GM15510 (cell line): Measurements from ENCODE around the gene TOMM6.

Experiments used
- POLR2A ChIP-seq: IDR thresholded peaks from 3 replicates; pipeline ENCODE4 v1.6.1; 2011; ENCODE audit warnings: borderline replicate concordance; ENCODE audit not compliant: insufficient read length; ENCODE audit errors: extremely low read depth

The TOMM6 gene

GRCh38 chr6:41791984-41792383 lies 4.5 kb downstream of the TOMM6 start:
- peak; percentile 17 for TF ChIP-seq POLR2A

- TF ChIP-seq POLR2A, result no peak
Observed at GRCh38 chr6:41796474-41796873, 9.0 kb downstream of the TOMM6 start.

DNA sequence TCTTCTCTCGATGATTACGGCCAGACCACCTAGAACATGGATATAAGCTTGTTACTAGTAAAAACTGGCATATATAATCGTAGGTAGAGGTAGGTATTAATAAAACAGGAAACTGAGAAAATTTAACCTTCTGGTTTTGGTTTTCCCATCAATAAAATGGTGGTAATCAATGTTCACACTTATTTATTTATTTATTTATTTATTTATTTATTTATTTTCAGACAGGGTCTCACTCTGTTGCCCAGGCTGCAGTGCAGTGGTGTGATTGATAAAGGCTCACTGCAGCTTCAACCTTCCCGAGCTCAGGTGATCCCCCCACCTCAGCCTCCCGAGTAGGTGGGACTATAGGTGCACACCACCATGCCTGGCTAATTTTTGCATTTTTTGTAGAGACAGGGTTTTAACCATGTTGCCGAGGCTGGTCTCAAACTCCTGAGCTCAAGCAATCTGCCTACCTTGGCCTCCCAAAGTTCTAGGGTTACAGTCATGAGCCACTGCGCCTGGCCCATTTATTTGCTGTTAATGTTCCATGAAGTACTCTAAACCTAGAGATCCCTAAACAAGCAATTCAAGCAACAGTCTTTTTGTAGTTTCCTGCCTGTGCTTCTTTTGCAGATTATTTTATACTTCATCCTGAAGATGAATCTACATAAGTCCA lies 11.5 kb downstream of the TOMM6 start:
- TF ChIP-seq POLR2A, result no peak

DNA sequence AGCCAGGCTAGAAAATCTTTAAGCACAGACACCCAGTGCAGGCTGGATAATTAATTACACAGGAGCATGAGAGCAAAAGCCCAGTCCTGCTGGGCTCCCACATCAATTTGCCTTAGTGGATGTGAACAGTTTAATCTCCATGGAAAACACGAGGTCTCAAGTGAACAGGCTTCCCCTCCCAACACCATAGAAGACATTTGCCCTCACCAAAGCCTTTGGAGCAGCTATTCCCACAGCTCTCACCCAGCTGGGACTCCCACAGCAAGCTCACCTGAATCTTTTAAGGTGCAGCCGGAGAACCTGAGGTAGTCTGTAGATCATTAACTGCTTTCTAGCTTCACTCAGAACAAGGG lies 12.0 kb downstream of the TOMM6 start:
- no peak for TF ChIP-seq POLR2A

DNA sequence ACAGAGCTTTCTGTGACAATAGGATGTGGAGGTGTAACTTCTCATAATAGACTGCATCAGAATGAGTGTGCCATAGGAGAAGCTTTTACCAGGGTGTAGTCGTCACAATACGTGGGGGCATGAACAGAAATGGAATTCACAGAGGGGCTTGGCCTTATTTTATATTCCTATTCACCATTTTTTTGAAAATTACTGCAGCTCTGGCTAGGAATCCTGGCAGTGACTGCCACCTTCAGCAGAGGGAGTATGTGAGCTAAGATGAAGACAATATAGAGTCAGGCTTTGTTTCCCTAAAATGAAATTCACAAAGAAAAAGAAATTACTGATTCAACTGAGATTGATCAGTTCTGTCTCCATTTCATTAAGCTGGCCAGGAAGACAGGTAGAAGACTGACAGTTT lies 13.9 kb downstream of the TOMM6 start:
- TF ChIP-seq POLR2A, result no peak

DNA sequence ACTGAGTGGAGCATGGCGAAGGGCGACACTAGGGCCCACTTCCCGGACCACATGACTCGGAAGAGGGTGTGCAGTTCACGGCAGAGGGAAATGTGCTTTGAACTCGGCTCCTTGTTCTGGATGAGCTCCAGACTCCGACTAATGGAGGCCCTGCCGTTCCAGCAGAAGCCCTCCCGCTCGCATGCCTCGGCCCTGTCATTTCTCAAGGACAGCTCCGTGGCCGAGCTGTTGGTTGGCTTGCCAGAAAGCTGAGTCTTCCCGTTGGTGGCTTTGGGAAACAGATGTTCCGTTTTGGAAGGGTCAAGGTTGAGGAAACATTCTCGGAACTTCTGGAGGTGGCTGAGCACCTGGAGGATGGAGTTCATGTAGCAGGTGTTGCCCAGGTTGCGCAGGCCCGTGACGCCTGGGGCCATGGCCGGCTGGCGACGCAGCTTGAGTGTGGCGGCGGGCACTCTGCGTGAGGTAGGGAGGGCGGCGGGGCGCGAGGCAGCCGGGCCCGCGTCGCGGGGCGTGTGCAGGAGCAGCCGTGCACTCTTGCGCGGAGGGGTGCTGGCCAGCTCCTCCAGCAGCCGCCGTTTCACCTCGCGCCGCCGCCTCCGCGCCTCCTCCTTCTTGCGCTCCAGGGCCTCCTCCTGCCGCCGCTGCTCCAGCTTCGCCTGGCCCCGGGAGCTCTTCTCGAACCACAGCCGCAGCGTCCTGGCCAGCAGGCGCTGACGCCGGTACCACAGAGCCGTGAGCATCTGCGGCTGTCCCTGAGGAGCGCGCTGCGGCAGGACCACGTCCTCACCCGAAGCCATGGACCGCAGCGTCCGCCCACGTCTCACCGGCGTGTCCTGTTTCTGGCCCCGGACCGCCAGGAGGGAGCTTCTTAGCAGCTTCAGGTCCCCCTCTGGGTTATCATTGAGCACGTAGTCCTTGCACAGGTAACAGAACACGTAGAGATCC lies 18.6 kb downstream of the TOMM6 start:
- TF ChIP-seq POLR2A, result no peak

DNA sequence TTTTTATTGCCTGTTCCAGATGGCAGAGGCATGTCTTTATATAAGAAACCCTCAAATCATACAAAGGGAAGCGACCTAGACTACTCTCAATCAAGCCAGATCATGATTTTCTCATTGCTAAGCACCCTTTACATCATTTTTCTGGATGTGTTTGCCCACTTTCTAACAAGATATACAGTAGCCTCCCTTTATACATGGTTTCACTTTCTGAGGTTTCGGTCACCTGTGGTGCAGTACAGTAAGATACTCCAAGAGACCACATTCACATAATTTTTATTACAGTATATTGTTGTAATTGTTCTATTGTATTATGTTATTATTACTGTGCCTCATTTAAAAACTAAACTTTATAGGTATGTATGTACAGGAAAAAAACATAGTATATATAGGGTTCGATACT lies 23.6 kb downstream of the TOMM6 start:
- no peak for TF ChIP-seq POLR2A

GRCh38 chr6:41813469-41813868 lies 26.0 kb downstream of the TOMM6 start:
- no peak for TF ChIP-seq POLR2A

GRCh38 chr6:41813956-41814355 lies 26.5 kb downstream of the TOMM6 start:
- no peak for TF ChIP-seq POLR2A

- no peak for TF ChIP-seq POLR2A
Observed at GRCh38 chr6:41814629-41815028, 27.1 kb downstream of the TOMM6 start.

GRCh38 chr6:41815587-41815986 lies 28.1 kb downstream of the TOMM6 start:
- no peak for TF ChIP-seq POLR2A

GRCh38 chr6:41818271-41819054 lies 31.0 kb downstream of the TOMM6 start:
- TF ChIP-seq POLR2A, result no peak

GRCh38 chr6:41821266-41821665 lies 33.8 kb downstream of the TOMM6 start:
- no peak for TF ChIP-seq POLR2A

GRCh38 chr6:41822021-41822420 lies 34.5 kb downstream of the TOMM6 start:
- no peak for TF ChIP-seq POLR2A

DNA sequence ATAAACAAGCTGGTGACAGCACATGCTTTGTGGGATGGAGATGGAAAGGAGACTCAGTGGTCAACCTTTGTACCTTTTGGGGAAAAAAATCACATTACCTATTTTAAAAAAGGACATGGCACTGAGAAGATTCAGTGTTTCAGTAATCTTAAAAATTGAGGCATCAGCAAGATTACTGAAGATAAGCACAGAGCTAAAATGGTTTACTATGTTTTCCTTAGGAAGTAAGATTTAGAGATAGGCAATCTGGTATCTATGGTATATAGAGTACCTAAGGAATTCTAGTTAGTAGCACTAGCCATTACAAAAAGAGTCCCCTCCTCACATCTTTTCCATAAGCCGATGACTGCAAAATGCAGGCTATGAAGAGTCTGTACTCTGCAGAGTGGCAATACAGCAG lies 35.7 kb downstream of the TOMM6 start:
- TF ChIP-seq POLR2A, result no peak
